Inflammatory macrophage treated with lipopolysaccharide for 1 hour (primary cell): ENCODE results near the gene TFDP1.

Experiments
- DNase-seq, 2 donors: peaks; one replicate each; pipeline ENCODE4 v3.0.0-alpha.2; 2020 to 2022

TFDP1 gene

DNA sequence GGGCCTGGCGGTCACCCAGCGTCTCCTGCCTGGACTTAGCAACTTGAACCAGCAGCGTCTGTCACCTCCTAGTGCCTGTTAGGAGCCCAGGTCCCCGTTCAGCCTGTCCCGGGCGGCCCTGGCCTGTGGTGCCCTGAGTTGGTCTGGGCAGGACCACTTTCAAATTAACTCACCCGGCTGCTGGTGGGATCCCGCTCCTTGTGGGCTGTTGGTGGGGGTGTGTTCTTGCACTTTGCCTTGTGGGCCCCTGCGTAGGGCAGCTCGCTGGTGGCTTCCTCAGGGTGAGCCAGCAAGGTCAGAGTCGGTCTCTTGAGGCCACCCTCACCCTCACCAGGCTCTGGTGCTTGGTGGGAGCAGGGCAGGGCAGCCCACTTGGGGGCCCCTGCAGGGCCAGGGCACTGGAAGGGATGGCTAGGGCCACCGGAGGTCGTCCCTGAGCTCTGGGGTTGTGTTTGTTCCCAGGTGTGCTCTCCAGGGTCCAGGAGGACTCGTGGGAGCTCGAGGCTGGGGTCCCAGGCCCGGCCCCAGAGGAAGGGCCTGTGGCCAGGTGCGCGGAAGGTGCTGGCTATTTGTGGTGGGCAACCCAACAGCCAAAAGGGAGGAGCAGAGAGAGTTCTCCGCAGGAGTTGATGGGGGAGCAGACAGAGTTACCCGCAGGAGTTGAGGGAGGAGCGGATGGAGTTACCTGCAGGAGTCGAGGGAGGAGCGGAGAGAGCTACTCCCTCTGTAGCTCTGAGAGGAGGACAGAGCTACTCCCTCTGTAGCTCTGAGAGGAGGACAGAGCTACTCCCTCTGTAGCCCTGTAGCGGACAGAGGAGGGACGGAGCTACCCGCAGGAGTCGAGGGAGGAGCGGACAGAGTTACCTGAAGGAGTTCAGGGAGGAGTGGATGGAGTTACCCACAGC, 16.9 kb downstream of the TFDP1 start:
- DNase-seq: no peak

DNA sequence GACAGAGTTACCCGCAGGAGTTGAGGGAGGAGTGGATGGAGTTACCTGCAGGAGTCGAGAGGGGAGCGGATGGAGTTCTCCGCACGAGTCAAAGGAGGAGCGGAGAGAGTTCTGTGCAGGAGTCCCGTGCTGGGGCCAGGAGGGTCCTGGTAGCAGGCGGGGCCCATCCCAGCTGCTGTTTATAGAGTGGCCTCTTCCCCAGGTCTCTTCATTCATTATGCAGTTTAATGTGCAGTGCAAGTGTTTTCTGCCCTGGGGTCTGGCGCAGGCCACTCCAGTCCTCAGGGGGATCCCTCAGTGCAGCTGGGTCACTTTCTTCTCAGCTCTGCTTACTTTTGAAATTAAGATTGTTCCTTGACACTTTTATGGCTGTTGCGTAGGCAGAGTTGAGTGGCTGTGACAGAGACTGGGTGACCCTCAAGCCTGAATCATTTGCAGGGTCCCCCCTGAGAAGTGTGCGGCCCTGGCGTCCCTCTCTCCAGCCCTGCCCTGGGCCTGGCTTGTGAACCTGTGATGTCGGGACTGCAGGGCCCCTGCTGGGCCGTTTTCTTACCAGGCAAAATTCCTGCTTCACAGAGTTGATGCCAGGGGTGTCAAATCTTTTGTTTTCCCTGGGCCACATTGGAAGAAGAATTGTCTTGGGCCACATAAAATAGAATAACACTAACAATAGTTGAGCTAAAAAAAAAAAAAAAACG, 17.9 kb downstream of the TFDP1 start:
- no peak for DNase-seq

DNA sequence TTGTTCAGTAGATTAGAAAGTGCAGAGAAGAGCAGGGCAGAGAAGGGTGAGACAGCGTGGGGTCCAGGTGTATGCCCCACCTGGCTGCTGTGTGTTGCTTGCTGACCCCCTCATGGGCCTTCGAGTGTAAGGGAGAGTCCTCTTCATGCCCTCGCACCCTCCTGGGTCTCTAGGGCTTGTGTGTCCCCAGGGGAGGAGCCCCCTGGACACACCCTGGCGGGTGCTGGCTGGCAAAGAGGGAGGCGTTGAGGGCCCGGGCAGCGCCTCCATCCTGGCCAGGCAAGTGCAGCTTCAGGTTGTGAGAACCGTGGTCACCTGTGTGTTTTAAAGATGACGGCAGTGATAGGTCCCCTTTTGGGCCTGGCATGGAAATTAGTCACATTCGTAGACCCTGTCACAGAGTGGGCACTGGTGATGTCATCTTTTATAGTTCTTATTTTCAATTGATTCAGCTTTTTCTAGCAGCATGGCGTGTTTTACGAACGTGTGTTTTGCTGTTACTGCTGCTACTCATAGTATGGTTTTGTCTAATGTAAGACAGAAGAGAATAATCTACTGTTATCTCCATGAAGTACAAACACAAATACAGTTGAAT, 18.7 kb downstream of the TFDP1 start:
- no peak for DNase-seq

DNA sequence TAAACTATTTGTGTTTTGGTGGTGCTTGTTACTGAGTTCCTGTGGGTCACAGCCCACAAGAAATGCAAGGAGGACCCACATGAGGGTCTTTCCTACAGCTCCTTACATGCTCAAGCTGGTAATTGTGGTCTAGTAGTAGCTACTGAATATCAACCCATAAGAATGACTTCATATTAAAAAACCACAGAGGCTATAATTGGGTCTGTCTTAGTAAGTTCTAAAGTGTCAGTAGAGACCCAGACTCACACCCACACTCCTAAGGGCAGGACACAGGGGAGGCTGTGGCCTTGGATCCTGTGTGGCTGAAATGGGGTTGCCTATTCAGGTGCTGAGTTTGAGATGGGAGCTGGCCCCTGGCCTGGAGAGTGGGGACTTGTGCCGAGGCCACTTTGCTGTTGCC, 19.6 kb downstream of the TFDP1 start:
- no peak for DNase-seq

DNA sequence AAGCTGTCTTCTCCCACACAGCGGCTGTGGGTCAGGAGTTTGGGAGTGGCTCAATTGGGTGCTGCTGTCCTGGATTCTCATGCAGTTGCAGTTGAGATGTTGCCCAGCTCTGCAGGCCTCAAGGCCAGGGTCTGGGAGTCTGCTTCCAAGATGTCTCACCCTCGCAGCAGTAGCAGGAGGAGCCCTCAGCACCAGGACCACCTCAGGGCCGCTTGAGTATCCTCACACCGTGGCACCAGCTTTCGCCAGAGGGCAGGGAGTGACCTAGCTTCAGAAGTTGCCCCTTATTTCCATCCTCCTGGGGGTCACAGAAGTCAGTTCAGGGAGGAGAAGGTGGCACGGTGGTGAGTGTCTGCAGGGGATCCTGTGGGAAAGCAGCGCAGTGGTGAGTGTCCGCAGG, 20.9 kb downstream of the TFDP1 start:
- no peak for DNase-seq

DNA sequence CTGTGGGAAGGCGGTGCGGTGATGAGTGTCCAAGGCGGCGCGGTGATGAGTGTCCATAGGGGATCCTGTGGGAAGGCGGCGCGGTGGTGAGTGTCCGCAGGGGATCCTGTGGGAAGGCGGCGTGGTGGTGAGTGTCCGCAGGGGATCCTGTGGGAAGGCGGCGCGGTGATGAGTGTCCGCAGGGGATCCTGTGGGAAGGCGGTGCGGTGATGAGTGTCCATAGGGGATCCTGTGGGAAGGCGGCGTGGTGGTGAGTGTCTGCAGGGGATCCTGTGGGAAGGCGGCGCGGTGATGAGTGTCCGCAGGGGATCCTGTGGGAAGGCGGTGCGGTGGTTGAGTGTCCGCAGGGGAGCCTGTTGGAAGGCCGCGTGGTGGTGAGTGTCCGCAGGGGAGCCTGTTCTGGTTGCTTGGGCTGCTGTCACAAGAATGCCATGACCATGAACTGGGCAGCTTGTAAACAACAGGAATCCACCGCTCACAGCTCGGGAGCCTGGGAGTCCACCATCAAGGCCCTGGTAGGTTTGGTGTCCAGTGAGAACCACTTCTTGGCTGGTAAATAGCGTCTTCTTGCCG, 21.4 kb downstream of the TFDP1 start:
- DNase-seq: no peak

DNA sequence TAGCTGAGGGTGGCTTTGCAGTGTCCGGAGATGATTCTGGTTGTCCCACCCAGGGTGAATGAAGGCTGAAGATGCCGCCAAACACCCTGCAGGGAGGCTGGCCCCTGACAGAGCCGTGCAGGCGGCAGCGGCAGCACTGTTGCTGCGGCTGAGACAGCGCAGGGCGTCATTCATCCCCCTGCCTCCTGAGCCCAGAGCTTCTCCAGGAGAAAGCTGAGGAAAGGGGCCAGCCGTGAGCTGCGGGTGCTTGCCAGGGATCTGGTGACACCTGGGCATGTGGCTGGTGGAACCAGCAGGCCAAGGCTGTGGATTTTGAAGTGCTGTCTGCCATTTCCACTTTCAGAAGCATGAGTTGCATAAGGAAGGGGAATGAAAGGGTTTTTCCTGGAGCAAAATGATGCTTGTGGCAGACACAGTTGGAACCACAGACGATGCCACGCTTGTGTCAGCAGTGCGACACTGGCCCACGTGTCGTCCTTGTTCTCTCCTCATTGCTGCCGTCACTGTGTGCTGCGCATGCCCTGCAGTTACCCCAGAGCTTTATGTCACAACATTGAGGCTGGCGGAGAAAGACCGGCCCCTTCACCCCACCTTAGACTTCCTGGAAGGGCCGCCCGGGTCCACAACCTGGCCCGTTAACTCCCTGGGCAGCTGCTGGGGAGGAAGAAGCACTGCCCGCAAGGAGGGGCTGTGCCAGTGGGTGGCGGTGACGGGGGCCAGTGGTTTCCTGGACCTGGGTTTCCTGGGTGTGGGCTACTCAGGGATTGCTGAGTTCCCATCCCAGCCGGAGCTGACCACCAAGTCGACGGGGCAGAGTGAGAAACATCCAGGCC, 22.7 kb downstream of the TFDP1 start:
- DNase-seq: peak; percentile 85 to 95

DNA sequence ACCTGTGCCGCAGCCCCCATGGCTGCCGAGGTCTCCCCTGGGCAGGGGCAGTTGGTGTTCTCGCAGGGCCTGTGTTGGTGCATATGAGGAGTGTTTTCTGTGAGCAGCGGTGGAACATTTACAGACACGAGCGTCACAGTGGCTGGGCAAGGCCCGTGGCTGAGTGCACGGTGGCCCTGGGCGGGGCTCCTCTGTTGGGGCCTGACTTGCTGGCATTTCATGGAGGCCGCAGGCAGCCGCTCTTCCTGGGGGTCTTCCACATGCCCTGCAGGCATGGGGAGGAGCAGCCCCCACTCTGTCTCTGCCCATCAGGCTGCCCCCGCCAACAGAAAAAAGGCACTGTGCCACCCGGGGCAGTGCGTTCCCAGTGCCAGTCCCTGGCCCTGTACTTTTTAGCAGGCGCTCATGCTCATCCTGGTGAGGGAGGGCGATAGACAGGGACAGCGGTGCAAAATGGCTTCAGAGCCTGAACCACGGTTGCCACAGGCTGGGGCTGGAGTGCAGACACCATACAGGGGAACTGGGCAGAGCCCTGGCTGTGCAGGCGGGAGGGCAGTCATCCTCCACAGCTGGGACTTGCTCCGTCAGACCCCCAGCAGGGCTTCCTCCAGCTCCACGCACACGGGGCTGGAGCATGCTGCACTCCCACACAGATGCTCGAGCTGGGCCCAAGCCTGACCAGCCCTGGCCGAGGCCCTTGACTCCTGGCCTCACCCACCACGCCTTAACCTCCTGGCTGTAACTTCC, 23.5 kb downstream of the TFDP1 start:
- DNase-seq: no peak

DNA sequence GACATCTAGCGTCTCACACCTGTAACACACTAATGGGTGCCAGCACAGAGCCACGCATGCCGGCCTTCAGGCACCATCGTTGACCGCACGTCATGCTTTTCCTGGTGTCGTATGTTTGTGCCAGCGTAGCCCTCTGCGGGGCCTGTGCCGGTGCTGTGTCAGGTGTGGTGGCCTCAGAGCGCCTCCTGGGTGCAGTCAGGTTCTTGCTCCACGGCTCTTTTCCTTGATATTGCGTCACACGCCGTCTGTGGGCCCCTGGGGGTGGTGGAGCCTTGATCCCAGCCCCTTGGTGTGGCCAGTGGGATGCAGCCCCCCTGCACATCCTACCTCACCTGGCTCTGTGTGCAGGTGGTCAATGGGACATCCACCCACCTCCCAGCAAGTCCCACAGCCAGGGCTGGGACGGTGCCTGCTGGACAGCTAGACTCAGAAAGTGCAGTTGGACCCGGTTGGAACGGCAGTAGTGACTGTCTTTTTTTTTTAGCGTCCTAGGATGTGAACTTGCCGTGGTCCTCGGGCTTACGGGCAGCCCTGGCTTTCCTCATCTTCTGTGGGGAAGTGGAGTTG, 24.5 kb downstream of the TFDP1 start:
- no peak for DNase-seq

DNA sequence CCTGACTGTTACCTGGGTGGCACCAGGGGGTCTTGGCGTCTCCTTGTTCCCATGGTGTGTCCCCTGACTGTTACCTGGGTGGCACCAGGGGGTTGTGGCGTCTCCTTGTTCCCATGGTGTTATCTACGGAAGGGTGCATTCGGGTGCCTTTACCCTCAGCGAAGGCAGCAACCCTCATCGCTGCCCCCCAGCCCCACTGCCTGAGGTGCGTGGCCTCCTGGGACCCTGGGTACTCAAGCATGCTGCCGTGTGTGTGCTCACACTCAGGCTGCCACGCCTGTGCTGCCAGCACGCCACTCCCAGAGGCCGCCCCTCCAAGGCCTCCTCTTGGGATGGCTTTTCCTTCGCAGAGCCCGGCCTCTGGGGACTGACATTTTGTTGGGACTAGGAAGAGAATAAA, 25.1 kb downstream of the TFDP1 start:
- no peak for DNase-seq

DNA sequence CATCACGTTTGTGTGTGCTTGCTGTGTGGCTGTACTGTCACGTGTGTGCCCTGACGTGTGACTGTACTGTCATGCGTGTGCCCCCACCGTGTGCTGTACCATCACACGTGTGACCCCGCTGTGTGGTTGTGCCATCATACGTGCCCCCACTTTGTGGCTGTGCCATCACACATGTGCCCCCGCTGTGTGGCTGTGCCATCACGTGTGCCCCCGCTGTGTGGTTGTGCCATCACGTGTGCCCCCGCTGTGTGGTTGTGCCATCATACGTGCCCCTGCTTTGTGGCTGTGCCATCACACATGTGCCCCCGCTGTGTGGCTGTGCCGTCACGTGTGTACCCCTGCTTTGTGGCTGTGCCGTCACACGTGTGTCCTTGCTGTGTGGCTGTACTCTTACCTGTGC, 25.7 kb downstream of the TFDP1 start:
- DNase-seq: no peak

DNA sequence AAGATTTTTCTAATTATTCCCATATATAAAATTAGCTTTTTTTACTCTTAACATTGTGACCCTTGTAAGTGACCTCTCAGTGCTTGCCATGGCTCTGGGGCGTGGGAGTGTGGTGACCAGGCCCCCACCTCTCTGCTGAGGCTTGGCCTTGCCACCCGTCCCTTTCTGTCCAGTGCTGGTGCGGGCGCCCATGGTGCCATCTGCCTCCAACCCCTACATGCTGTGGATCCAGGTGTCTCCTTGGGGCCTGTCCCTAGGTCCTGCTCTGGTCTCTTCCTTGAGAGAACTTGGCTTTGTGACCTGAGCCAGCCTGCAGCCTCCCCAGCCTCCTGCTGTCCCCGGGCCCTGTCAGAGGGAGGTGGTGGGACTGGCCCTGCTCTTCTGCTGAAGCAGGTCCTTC, 27.4 kb downstream of the TFDP1 start:
- no peak for DNase-seq

DNA sequence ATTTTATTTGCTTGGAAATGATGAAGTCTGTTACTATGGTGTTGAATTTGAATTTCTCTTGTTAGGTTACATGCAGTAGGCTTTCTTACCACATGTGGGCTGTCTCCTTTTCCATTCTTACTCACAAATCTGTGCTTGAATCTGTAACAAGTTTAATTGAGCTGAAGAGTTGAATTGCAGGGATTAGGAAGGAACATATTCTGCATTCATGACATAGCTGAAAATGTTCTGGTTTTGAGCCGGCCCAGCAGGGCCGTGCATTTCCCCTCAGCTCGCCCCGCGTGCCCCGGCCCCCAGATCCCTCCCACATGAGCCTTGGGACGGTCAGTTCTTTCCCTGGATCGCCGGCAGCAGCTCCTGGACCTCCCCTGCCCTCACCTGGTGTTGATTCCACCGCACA, 28.1 kb downstream of the TFDP1 start:
- DNase-seq: no peak

DNA sequence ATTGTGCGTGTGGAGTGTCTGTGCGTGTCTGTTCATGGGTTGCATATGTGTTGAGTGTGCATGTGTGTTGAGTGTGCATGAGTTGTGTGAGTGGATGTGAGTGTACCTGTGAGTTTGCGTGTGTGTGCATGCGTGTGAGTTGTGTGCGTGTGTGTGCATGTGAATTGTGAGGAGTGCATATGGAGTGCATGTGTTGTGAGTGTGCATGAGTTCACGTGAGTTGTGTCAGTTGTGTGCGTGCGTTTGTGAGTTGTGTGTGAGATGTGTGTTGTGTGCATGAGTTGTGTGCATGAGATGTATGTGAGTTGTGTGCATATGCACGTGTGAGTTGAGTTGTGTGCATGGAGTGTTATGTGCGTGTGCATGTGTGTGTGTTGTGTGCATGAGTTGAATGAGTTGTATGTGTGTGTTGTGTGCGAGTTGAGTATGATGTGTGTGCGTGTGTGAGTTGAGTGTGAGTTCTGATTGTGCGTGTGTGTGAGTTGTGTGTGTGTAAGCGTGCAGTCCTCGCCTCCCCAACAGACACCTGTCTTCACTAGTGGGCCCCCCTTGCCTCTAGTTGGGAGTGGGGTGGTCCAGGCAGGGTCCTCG, 29.3 kb downstream of the TFDP1 start:
- DNase-seq: no peak

DNA sequence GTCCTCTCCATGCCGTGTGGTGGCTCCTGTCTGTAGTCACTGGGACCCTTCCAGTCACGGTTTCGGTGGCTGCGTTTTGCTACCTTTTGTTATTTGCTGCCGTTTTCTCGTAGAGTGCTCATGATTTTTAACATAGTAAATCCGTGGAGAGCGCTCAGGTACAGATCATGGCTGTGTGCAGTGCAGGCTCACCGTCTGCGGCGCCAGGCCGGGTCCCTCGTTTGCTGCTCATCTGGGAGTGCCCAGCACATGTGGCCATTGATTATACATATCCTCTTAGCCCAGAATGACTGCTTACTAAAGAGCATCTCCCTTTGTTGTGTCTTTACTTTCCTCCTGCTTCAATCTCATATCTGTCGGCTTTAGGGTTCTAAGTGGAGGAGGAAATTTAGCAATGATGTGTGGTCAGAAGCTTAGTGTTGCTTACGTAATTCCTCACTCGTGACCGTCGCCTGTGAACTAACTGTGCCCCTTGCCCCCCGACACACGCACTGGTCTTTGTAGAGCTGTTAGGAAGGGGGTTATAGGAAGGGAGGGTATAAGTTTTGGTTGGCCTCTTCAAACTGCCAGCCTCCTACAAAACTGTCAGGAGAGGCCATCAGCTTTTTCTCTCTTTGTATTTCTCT, 31.8 kb downstream of the TFDP1 start:
- DNase-seq: peak; percentile 56 to 63

DNA sequence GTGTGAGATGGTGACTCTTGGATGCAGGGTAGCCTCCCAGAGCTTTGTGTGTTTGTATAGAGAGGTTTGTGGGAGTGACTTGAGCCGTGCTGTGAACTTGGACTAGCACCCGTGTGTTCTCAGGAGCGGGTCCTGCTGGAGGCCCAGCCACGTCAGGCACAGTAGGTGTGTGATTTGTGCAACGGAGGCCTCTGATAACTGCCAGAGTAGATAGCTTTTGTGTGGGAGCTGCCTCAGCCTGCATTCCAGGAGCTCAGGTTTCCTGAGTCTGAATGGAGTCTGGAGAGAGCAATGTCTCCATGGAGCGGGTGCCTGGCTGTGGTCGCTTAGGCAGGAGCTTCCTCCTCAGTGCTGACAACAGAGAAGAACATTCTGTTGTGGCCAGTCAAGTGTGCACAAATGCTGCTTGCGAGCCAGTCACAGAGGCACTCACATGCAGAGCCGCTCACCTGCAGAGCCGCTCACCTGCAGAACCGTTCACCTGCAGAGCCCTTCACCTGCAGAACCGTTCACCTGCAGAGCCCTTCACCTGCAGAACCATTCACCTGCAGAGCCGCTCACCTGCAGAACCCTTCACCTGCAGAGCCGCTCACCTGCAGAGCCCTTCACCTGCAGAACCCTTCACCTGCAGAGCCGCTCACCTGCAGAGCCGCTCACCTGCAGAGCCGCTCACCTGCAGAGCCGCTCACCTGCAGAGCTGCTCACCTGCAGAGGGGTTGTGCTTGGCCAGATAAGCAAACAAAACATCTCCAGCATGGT, 32.6 kb downstream of the TFDP1 start:
- DNase-seq: peak in 1 of 2 donors; percentile 8

DNA sequence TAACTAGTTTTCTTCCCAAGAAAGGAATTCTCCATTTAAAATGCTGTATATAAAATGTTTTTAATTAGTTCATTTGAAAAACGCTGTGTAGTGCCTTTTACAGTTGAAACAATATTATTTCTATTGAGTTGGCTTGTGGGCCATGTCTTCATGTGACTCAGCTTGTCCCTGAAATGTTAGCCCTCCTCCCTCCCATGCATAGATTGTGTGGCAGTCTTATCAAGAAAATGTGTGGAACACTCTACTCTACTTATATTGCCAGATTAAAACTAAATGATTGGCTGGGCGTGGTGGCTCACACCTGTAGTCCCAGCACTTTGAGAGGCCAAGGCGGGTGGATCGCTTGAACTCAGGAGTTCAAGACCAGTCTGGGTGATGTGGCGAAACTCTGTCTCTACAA, 33.4 kb downstream of the TFDP1 start:
- no peak for DNase-seq

DNA sequence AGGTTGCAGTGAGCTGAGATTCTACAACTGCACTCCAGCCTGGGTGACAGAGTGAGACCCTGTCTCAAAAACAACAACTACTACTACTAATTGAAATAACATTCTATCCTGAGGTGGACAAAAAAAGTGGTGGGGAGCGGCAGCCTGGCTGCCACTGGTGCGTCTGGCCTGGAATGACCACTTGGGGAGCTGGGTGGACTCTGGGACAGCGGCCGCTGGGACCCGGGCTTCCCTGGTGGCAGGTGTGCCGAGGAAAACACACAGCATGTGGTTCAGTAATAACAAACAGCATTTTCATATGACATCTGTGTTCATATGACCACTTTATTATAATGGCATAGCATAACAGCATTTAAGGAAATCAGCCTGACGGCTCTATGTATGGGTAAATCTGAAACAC, 33.9 kb downstream of the TFDP1 start:
- DNase-seq: no peak

DNA sequence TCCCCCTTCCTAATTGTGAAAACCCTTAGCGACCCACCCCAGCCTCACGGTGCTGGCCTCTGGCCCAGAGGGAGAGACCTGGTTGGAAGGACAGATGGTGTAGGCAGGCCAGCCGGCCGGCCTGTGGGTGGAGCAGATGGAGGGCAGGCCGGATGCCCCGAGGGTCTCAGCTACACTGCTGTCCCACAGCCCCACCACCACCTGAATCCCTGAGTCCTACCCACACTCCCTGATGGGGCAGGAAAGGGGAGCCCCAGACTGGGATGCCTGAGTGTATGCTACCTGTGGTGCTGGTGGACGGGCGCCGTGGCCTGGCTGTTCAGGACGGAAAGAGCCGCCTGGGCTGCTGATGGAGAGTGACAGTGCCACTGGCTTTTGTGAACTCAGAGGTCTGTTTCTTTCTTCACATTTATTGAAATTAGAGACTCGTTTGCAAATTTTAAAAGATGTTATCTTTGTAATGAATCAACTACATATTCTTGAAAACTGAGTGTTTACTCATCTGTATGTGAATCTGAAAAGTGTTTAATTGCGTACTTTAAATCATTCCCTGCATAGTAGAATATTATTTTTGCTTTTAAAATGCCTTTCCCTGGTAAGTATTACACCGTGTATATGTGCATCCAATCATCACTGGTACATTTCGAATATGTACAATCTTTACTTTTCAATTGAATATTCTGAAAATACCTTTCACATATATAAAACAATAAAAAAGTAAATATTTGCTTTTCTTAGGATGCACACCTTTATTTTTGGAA, 35.7 kb downstream of the TFDP1 start:
- no peak for DNase-seq
